ENCODE results near the gene C2CD4C. TPM values are rescaled to one million over a fixed set of nuclear protein-coding genes. Genes with fewer than 3 reads are reported as not detected.

Gene C2CD4C
- total RNA-seq, 4 donors from 2014 or later: 0.44 to 6.8 (median 0.51) TPM; not detected in 1

DNA sequence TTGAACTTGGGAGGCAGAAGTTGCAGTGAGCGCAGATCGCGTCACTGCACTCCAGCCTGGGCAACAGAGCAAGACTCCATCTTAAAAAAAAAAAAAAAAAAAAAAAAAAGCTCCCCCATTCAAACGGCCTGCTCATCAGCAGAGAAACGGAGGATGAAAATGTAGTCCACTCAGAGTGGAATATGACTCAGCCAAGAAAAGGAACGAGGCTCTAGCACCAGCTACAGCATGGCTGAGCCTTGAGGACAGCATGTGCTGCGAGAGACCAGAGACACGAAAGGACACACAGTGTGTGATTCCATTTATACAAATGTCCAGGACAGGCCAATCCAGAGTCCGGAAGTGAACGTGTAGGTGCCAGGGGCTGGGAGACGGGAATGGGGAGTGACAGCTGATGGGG lies 46.3 kb downstream of the C2CD4C start:
- TF ChIP-seq, protein P1, sequence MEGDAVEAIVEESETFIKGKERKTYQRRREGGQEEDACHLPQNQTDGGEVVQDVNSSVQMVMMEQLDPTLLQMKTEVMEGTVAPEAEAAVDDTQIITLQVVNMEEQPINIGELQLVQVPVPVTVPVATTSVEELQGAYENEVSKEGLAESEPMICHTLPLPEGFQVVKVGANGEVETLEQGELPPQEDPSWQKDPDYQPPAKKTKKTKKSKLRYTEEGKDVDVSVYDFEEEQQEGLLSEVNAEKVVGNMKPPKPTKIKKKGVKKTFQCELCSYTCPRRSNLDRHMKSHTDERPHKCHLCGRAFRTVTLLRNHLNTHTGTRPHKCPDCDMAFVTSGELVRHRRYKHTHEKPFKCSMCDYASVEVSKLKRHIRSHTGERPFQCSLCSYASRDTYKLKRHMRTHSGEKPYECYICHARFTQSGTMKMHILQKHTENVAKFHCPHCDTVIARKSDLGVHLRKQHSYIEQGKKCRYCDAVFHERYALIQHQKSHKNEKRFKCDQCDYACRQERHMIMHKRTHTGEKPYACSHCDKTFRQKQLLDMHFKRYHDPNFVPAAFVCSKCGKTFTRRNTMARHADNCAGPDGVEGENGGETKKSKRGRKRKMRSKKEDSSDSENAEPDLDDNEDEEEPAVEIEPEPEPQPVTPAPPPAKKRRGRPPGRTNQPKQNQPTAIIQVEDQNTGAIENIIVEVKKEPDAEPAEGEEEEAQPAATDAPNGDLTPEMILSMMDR (IDR thresholded peaks at IDR 0.05; ENCODE audit: low read depth): no peak

DNA sequence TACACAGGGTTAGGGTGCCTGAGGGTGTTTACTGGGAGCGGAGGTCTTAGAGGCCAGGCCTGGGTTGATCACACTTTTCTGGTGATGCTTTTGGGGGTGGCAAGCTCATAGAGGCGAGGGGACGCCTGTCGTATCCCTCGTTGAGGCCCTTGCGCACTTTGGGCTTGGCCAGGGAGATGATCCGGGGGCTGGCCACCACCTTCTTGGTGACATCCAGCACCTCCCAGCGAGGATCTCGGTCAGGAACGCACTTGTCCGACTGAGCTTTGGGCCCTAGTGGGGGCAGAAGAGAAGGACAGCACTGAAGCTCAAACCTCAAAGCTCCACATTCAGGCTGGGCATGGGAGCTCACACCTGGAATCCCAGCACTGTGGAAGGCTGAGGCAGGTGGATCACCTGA lies 46.8 kb downstream of the C2CD4C start:
- TF ChIP-seq, protein P1 (IDR thresholded peaks at IDR 0.05; ENCODE audit: low read depth): no peak

DNA sequence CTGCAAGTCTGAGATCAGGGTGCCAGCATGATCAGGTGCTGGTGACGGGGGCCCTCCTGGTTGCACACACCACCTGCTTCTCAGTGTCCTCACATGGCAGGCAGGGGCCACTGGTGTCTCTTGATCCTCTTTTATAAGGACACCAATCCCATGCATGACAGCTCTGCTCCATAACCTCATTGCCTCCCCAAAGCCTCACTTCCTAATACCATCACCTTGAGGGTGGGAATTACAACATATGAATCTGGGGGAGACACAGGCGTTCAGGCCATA lies 49.4 kb downstream of the C2CD4C start:
- TF ChIP-seq, protein P1 (IDR thresholded peaks at IDR 0.05; ENCODE audit: low read depth): no peak

Small RNA genes lying within 50 kb of the gene (small RNA-seq; reads per million reads assigned to genes)
- not detected for gene RNA5SP462

Other genes with a start within 250 kb of the C2CD4C start
- 1 to 10 TPM in 3 of 4 donors, not detected in 1; 1.0 to 4.1 (median 1.5) TPM for gene PLPP2, start 117.7 kb downstream of the C2CD4C start, total RNA-seq
- gene MIER2, start 64.4 kb downstream of the C2CD4C start, total RNA-seq: 10 to 100 TPM in 2 of 4 donors, 1 to 10 TPM in 2; 2.4 to 16.0 (median 9.2) TPM
- 10 to 100 TPM in 1 of 4 donors, 1 to 10 TPM in 3; 7.3 to 20.2 (median 8.9) TPM for gene SHC2, start 51.9 kb upstream of the C2CD4C start, total RNA-seq
- under 1 TPM in 2 of 4 donors, not detected in 2; 0.38 to 0.68 TPM for gene MADCAM1, start 87.3 kb upstream of the C2CD4C start, total RNA-seq
- 10 to 100 TPM in 3 of 4 donors, 1 to 10 TPM in 1; 9.1 to 54.1 (median 41.5) TPM for gene TPGS1, start 98.3 kb upstream of the C2CD4C start, total RNA-seq
- gene CDC34, start 122.6 kb upstream of the C2CD4C start, total RNA-seq: 10 to 100 TPM; 25.8 to 81.2 (median 42.4) TPM
- under 1 TPM in 1 of 4 donors, not detected in 3; 0.88 TPM for gene GZMM, start 134.9 kb upstream of the C2CD4C start, total RNA-seq
- gene BSG, start 163.4 kb upstream of the C2CD4C start, total RNA-seq: 100 to 1,000 TPM; 313 to 793 (median 445) TPM
- gene HCN2, start 180.7 kb upstream of the C2CD4C start, total RNA-seq: not detected
- 10 to 100 TPM; 11.9 to 41.4 (median 14.7) TPM for gene POLRMT, start 224.4 kb upstream of the C2CD4C start, total RNA-seq
- gene FGF22, start 230.7 kb upstream of the C2CD4C start, total RNA-seq: 1 to 10 TPM in 2 of 4 donors, not detected in 2; 1.3 to 2.2 TPM

Data from subcutaneous adipose tissue (tissue), 4 donors.